NT2/D1 (cell line): ENCODE results near the gene RPUSD1.
"Not testable (repeated sequence)": the region's sequence is repeated elsewhere in the genome, so short reads cannot be mapped to it uniquely, and the experiment has no call there.

Experiments used
- DNase-seq: peaks from one replicate; pipeline ENCODE4 v3.0.0-alpha.2; 2011; ENCODE audit warnings: low read depth, low spot score
- H3K27me3 ChIP-seq: 2 replicates; pipeline ENCODE4 v1.6.0; 2011; ENCODE audit warnings: mild to moderate bottlenecking; ENCODE audit not compliant: insufficient read length, insufficient read depth
- H3K36me3 ChIP-seq: 2 replicates; pipeline ENCODE4 v1.6.1; 2011; ENCODE audit warnings: mild to moderate bottlenecking, low read length, mixed read lengths; ENCODE audit not compliant: insufficient read depth, insufficient read length
- H3K4me1 ChIP-seq: 2 replicates; pipeline ENCODE4 v1.5.1; 2011; ENCODE audit not compliant: insufficient read depth, insufficient read length
- H3K4me3 ChIP-seq: 2 replicates; pipeline ENCODE4 v1.5.1; 2011; ENCODE audit warnings: low read depth; ENCODE audit not compliant: insufficient read length
- H3K9ac ChIP-seq: 2 replicates; pipeline ENCODE4 v1.6.0; 2011; ENCODE audit warnings: low read depth; ENCODE audit not compliant: insufficient read length
- H3K9me3 ChIP-seq: 2 replicates; pipeline ENCODE4 v1.5.1; 2011; ENCODE audit warnings: mild to moderate bottlenecking, low read length; ENCODE audit not compliant: insufficient read depth
- SUZ12 ChIP-seq: IDR thresholded peaks from 2 replicates; pipeline ENCODE4 v1.6.1; 2011; ENCODE audit not compliant: insufficient read length, insufficient read depth; ENCODE audit errors: extremely low read depth
- YY1 ChIP-seq: IDR thresholded peaks from 2 replicates; pipeline ENCODE4 v1.6.1; 2011; ENCODE audit not compliant: insufficient read length, insufficient read depth
- ZNF274 ChIP-seq: IDR thresholded peaks from 2 replicates; pipeline ENCODE4 v1.6.1; 2011; ENCODE audit warnings: mild to moderate bottlenecking, low read depth, low read length

Gene RPUSD1

GRCh38 chr16:787978-788398 is at the start of gene RPUSD1:
TSS of gene RPUSD1 (minus strand) at chr16:788381. CDS start at chr16:787737, 644 bp downstream.
- TF ChIP-seq ZNF274 (no peak), YY1 (no peak), SUZ12 (no peak)
- DNase-seq = no peak

GRCh38 chr16:836822-837221 is 48.6 kb upstream of the RPUSD1 start:
- H3K27me3 ChIP-seq, DNase-seq: not testable (repeated sequence)
- peaks cover 14% of the 10 kb centered on the region for H3K4me1 ChIP-seq

More at GRCh38 chr16:787978-788398, at the start of gene RPUSD1:
- H3K36me3 ChIP-seq = peaks cover 73% of the 10 kb centered on the region
- no peaks in the 10 kb centered on the region for H3K27me3 ChIP-seq
- H3K4me3 ChIP-seq = peak within 1 kb of the TSS; percentile 99
- peak within 1 kb of the TSS; percentile 99 for H3K9ac ChIP-seq
- H3K4me1 ChIP-seq = peaks cover 15% of the 10 kb centered on the region
- no peaks in the 10 kb centered on the region for H3K9me3 ChIP-seq

GRCh38 chr16:836221-836620 is 48.0 kb upstream of the RPUSD1 start:
- DNase-seq = no peak
- Histone ChIP-seq H3K4me1 (peaks cover 14% of the 10 kb centered on the region), H3K9ac (no peak overlapping the region), H3K9me3 (peaks cover 21% of the 10 kb centered on the region), H3K4me3 (no peak overlapping the region), H3K27me3 (no peaks in the 10 kb centered on the region), H3K36me3 (no peaks in the 10 kb centered on the region)
- TF ChIP-seq YY1 = no peak
- TF ChIP-seq SUZ12 = no peak
- no peak for TF ChIP-seq ZNF274

More at GRCh38 chr16:836822-837221, 48.6 kb upstream of the RPUSD1 start:
- not testable (repeated sequence) for H3K36me3 ChIP-seq, H3K9ac ChIP-seq, H3K4me3 ChIP-seq
- peaks cover 21% of the 10 kb centered on the region for H3K9me3 ChIP-seq

GRCh38 chr16:835373-835772 is 47.2 kb upstream of the RPUSD1 start:
- H3K4me1 ChIP-seq = peaks cover 10% of the 10 kb centered on the region
- TF ChIP-seq ZNF274 (no peak), SUZ12 (no peak), YY1 (no peak)
- H3K27me3 ChIP-seq = no peaks in the 10 kb centered on the region
- peaks cover 21% of the 10 kb centered on the region for H3K9me3 ChIP-seq
- H3K36me3 ChIP-seq = no peaks in the 10 kb centered on the region
- no peak for DNase-seq
- no peak overlapping the region for H3K9ac ChIP-seq
- no peak overlapping the region for H3K4me3 ChIP-seq

GRCh38 chr16:833411-833810 is 45.2 kb upstream of the RPUSD1 start:
- H3K4me3 ChIP-seq = no peak overlapping the region
- no peaks in the 10 kb centered on the region for H3K36me3 ChIP-seq
- no peak for DNase-seq
- no peaks in the 10 kb centered on the region for H3K27me3 ChIP-seq
- H3K9me3 ChIP-seq = peaks cover 21% of the 10 kb centered on the region
- no peaks in the 10 kb centered on the region for H3K4me1 ChIP-seq
- TF ChIP-seq YY1 = no peak
- TF ChIP-seq SUZ12 = no peak
- no peak for TF ChIP-seq ZNF274
- H3K9ac ChIP-seq = no peak overlapping the region

- Histone ChIP-seq H3K4me1 (no peaks in the 10 kb centered on the region), H3K36me3 (no peaks in the 10 kb centered on the region), H3K9me3 (peaks cover 21% of the 10 kb centered on the region), H3K9ac (no peak overlapping the region), H3K4me3 (no peak overlapping the region), H3K27me3 (no peaks in the 10 kb centered on the region)
- no peak for DNase-seq
- TF ChIP-seq SUZ12 = no peak
Observed at GRCh38 chr16:832652-833336, 44.6 kb upstream of the RPUSD1 start.

- no peak for DNase-seq
- Histone ChIP-seq H3K9me3 (peaks cover 17% of the 10 kb centered on the region), H3K36me3 (no peaks in the 10 kb centered on the region), H3K9ac (no peak overlapping the region), H3K27me3 (no peaks in the 10 kb centered on the region), H3K4me1 (peaks cover 3% of the 10 kb centered on the region), H3K4me3 (no peak overlapping the region)
- no peak for TF ChIP-seq YY1
- no peak for TF ChIP-seq ZNF274
- TF ChIP-seq SUZ12 = no peak
Observed at GRCh38 chr16:831571-832413, 43.6 kb upstream of the RPUSD1 start.
